ENCODE results near the gene CD14. TPM values are rescaled to one million over a fixed set of nuclear protein-coding genes. Genes with fewer than 3 reads are reported as not detected.
A peak's percentile ranks its signal among the peaks of the same experiment; 100 is the strongest.
"Not testable (repeated sequence)": the region's sequence is repeated elsewhere in the genome, so short reads cannot be mapped to it uniquely, and the experiment has no call there.

Gene CD14
- total RNA-seq, 2 donors from 2014 or later: 22.9 to 56.5 TPM

GRCh38 chr5:140642718-140643117, 9.7 kb upstream of the CD14 start:
- TF ChIP-seq POLR2AphosphoS5 (IDR thresholded peaks at IDR 0.05): no peak
- TF ChIP-seq CTCF (IDR thresholded peaks at IDR 0.05): no peak
- no peak for TF ChIP-seq POLR2A (IDR thresholded peaks at IDR 0.05)
- 51% methylated on average over 3 of the region's 3 CpGs for WGBS
- Histone ChIP-seq H3K27me3 (replicated peaks; ENCODE audit: insufficient read depth) (no peaks in the 10 kb centered on the region), H3K9me3 (no peaks in the 10 kb centered on the region), H3K4me1 (replicated peaks) (peaks cover 8% of the 10 kb centered on the region), H3K36me3 (peaks cover 0 to 6% of the 10 kb centered on the region in 2 donors), H3K27ac (no peak overlapping the region), H3K4me3 (no peak overlapping the region)
- DNase-seq (ENCODE audit: low spot score): no peak
- intact Hi-C loops (cut with DNase I): no loop called here

- Histone ChIP-seq H3K4me1 (replicated peaks) (peaks cover 7% of the 10 kb centered on the region), H3K9me3 (no peaks in the 10 kb centered on the region), H3K36me3 (peaks cover 0 to 6% of the 10 kb centered on the region in 2 donors), H3K27ac (no peak overlapping the region), H3K4me3 (no peak overlapping the region), H3K27me3 (replicated peaks; ENCODE audit: insufficient read depth) (no peaks in the 10 kb centered on the region)
- DNase-seq (ENCODE audit: low spot score): no peak
- TF ChIP-seq POLR2A (IDR thresholded peaks at IDR 0.05) (no peak), CTCF (IDR thresholded peaks at IDR 0.05) (no peak), POLR2AphosphoS5 (IDR thresholded peaks at IDR 0.05) (no peak)
- intact Hi-C loops (cut with DNase I): no loop called here
- 85% methylated on average over 8 of the region's 8 CpGs for WGBS
Measured at GRCh38 chr5:140641716-140642115, 8.7 kb upstream of the CD14 start.

GRCh38 chr5:140639148-140639981, 6.4 kb upstream of the CD14 start, which contains the start of gene TMCO6:
TSS of gene TMCO6 (plus strand) at chr5:140639451. CDS start at chr5:140639528, 77 bp downstream.
- peak; percentile 97 for DNase-seq (ENCODE audit: low spot score)
- peaks cover 0 to 3% of the 10 kb centered on the region in 2 donors for H3K36me3 ChIP-seq
- TF ChIP-seq POLR2A (IDR thresholded peaks at IDR 0.05) (peak; percentile 83), CTCF (IDR thresholded peaks at IDR 0.05) (peak; percentile 24 to 66 (median 57)), POLR2AphosphoS5 (IDR thresholded peaks at IDR 0.05) (peak; percentile 89)
- WGBS: under 1% methylated on average over 51 of the region's 63 CpGs
- no peaks in the 10 kb centered on the region for H3K4me1 ChIP-seq (replicated peaks)
- H3K9me3 ChIP-seq: no peaks in the 10 kb centered on the region
- H3K27me3 ChIP-seq (replicated peaks; ENCODE audit: insufficient read depth): no peaks in the 10 kb centered on the region
- peak within 1 kb of the TSS; percentile 58 to 68 for H3K4me3 ChIP-seq
- intact Hi-C loops (cut with DNase I): loop anchor here (5.0 to 10.0 kb wide), 3 partner anchors 92 to 265 kb away; partner anchors contain the start of genes ANKHD1 and EIF4EBP3
- peak within 1 kb of the TSS; percentile 84 to 85 for H3K27ac ChIP-seq

- peak overlapping the region; percentile 58 to 68 for H3K4me3 ChIP-seq
- not testable (repeated sequence) for DNase-seq (ENCODE audit: low spot score); H3K27me3 ChIP-seq (replicated peaks; ENCODE audit: insufficient read depth); H3K36me3 ChIP-seq; H3K9me3 ChIP-seq; H3K4me1 ChIP-seq (replicated peaks)
- intact Hi-C loops (cut with DNase I): loop anchor here (5.0 to 10.0 kb wide), 3 partner anchors 92 to 264 kb away; partner anchors contain the start of genes ANKHD1 and EIF4EBP3
- peak overlapping the region; percentile 84 to 85 for H3K27ac ChIP-seq
- 16% methylated on average over 9 of the region's 9 CpGs for WGBS
Measured at GRCh38 chr5:140638898-140639147, 5.8 kb upstream of the CD14 start.

GRCh38 chr5:140637371-140638100, 4.6 kb upstream of the CD14 start:
- intact Hi-C loops (cut with DNase I): loop anchor here (5.0 to 10.0 kb wide), 3 partner anchors 90 to 263 kb away; partner anchors contain the start of genes ANKHD1 and EIF4EBP3
- no peaks in the 10 kb centered on the region for H3K9me3 ChIP-seq
- 77% methylated on average over 10 of the region's 10 CpGs for WGBS

More at GRCh38 chr5:140637371-140638100, 4.6 kb upstream of the CD14 start:
- no peak for DNase-seq (ENCODE audit: low spot score)
- no peaks in the 10 kb centered on the region for H3K4me1 ChIP-seq (replicated peaks)
- no peaks in the 10 kb centered on the region for H3K36me3 ChIP-seq
- H3K27ac ChIP-seq: no peak overlapping the region
- no peak for TF ChIP-seq POLR2AphosphoS5 (IDR thresholded peaks at IDR 0.05)
- TF ChIP-seq POLR2A (IDR thresholded peaks at IDR 0.05): no peak
- no peak for TF ChIP-seq CTCF (IDR thresholded peaks at IDR 0.05)
- H3K27me3 ChIP-seq (replicated peaks; ENCODE audit: insufficient read depth): no peaks in the 10 kb centered on the region
- no peak overlapping the region for H3K4me3 ChIP-seq
